ENCODE results near the gene ITGB4.

DNA sequence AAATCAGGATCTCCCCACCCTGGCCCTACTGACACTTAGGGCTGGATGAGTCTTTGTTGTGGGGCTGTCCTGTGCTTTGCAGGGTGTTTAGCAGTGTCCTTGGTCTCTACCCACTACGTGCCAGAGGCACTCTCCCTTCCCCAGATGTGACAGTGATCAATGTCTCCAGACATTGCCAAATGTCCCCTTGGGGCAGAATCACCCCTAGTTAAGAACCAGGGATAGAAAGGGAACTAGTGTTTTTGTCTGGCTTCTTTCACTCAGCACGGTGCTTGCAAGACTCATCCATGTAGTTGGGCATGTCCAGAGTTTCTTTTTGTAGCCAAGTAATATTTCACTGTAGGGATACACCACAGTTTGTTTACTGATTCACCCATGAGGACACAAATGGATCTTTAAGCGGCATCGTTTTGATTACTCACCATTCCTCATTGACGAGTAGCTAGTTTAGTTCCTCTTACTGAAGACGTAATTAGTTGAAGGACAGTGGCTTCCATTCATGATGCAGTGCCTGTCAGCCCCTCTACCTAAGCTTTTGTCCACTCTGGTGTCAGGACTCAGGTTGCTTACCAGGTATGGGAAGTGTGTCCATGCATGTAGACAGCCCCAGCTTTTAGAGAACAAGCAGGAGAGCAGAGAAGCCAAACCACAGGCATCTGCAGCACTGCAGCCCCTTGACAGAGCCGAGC lies 26.0 kb upstream of the ITGB4 start:
- TF ChIP-seq, protein P1, sequence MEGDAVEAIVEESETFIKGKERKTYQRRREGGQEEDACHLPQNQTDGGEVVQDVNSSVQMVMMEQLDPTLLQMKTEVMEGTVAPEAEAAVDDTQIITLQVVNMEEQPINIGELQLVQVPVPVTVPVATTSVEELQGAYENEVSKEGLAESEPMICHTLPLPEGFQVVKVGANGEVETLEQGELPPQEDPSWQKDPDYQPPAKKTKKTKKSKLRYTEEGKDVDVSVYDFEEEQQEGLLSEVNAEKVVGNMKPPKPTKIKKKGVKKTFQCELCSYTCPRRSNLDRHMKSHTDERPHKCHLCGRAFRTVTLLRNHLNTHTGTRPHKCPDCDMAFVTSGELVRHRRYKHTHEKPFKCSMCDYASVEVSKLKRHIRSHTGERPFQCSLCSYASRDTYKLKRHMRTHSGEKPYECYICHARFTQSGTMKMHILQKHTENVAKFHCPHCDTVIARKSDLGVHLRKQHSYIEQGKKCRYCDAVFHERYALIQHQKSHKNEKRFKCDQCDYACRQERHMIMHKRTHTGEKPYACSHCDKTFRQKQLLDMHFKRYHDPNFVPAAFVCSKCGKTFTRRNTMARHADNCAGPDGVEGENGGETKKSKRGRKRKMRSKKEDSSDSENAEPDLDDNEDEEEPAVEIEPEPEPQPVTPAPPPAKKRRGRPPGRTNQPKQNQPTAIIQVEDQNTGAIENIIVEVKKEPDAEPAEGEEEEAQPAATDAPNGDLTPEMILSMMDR (IDR thresholded peaks at IDR 0.05; ENCODE audit: insufficient read depth, low read depth, low read length), result no peak
- no peak for TF ChIP-seq EZH2 (IDR thresholded peaks at IDR 0.05; ENCODE audit: insufficient read depth, low read length)
